ENCODE data around the gene USH1C. TPM values are rescaled to one million over a fixed set of nuclear protein-coding genes. Genes with fewer than 3 reads are reported as not detected.

USH1C gene
- total RNA-seq, 1 donor: not detected

- TF ChIP-seq CTCF (IDR thresholded peaks at IDR 0.05; ENCODE audit: insufficient read depth, low read length): no peak
- no peak overlapping the region for H3K4me3 ChIP-seq (ENCODE audit: low read depth, low read length)
- DNase-seq (ENCODE audit: low read depth): no peak
Measured at GRCh38 chr11:17578296-17578695, 34.1 kb upstream of the USH1C start.

GRCh38 chr11:17575431-17576425, 31.5 kb upstream of the USH1C start:
- DNase-seq (ENCODE audit: low read depth): no peak
- H3K4me3 ChIP-seq (ENCODE audit: low read depth, low read length): no peak overlapping the region
- no peak for TF ChIP-seq CTCF (IDR thresholded peaks at IDR 0.05; ENCODE audit: insufficient read depth, low read length)

- no peak for TF ChIP-seq CTCF (IDR thresholded peaks at IDR 0.05; ENCODE audit: insufficient read depth, low read length)
- no peak overlapping the region for H3K4me3 ChIP-seq (ENCODE audit: low read depth, low read length)
- DNase-seq (ENCODE audit: low read depth): no peak
Measured at GRCh38 chr11:17574141-17575091, 30.2 kb upstream of the USH1C start.

- no peak for DNase-seq (ENCODE audit: low read depth)
- no peak overlapping the region for H3K4me3 ChIP-seq (ENCODE audit: low read depth, low read length)
- TF ChIP-seq CTCF (IDR thresholded peaks at IDR 0.05; ENCODE audit: insufficient read depth, low read length): no peak
Measured at GRCh38 chr11:17573526-17573925, 29.3 kb upstream of the USH1C start.

GRCh38 chr11:17572791-17573460, 28.7 kb upstream of the USH1C start:
- TF ChIP-seq CTCF (IDR thresholded peaks at IDR 0.05; ENCODE audit: insufficient read depth, low read length): no peak
- no peak for DNase-seq (ENCODE audit: low read depth)
- H3K4me3 ChIP-seq (ENCODE audit: low read depth, low read length): no peak overlapping the region

- no peak for TF ChIP-seq CTCF (IDR thresholded peaks at IDR 0.05; ENCODE audit: insufficient read depth, low read length)
- H3K4me3 ChIP-seq (ENCODE audit: low read depth, low read length): no peak overlapping the region
- no peak for DNase-seq (ENCODE audit: low read depth)
Measured at GRCh38 chr11:17572359-17572690, 28.1 kb upstream of the USH1C start.
